ENCODE measurements around the gene NPM1.

Gene NPM1

GRCh38 chr5:171428809-171429542 lies 41.3 kb downstream of the NPM1 start:
- no peak for DNase-seq

- no peak for DNase-seq
Observed at GRCh38 chr5:171429543-171429910, 41.9 kb downstream of the NPM1 start.

- DNase-seq = no peak
Observed at GRCh38 chr5:171431251-171431777, 43.7 kb downstream of the NPM1 start.

- no peak for DNase-seq
Observed at GRCh38 chr5:171432076-171432475, 44.4 kb downstream of the NPM1 start.

GRCh38 chr5:171432583-171433351 lies 45.1 kb downstream of the NPM1 start:
- no peak for DNase-seq

- no peak for DNase-seq
Observed at GRCh38 chr5:171433352-171433698, 45.7 kb downstream of the NPM1 start.

GRCh38 chr5:171433982-171434676 lies 46.5 kb downstream of the NPM1 start:
- DNase-seq = no peak

- DNase-seq = no peak
Observed at GRCh38 chr5:171434874-171435273, 47.2 kb downstream of the NPM1 start.

- no peak for DNase-seq
Observed at GRCh38 chr5:171435908-171436307, 48.3 kb downstream of the NPM1 start.

GRCh38 chr5:171436804-171437285 lies 49.2 kb downstream of the NPM1 start:
- DNase-seq = no peak

- DNase-seq = no peak
Observed at GRCh38 chr5:171437286-171437821, 49.7 kb downstream of the NPM1 start.

GRCh38 chr5:171438738-171439137 lies 51.1 kb downstream of the NPM1 start:
- no peak for DNase-seq

- no peak for DNase-seq
Observed at GRCh38 chr5:171441246-171441791, 53.7 kb downstream of the NPM1 start.

- DNase-seq = peak; percentile 62
Observed at GRCh38 chr5:171442287-171443042, 54.8 kb downstream of the NPM1 start.

- peak; percentile 53 for DNase-seq
Observed at GRCh38 chr5:171444582-171444981, 56.9 kb downstream of the NPM1 start.

GRCh38 chr5:171445644-171446516 lies 58.2 kb downstream of the NPM1 start:
- DNase-seq = peak; percentile 73

GRCh38 chr5:171447226-171447625 lies 59.6 kb downstream of the NPM1 start:
- peak; percentile 47 for DNase-seq

- DNase-seq = no peak
Observed at GRCh38 chr5:171449426-171449825, 61.8 kb downstream of the NPM1 start.

GRCh38 chr5:171450423-171451331 lies 63.0 kb downstream of the NPM1 start:
- DNase-seq = peak; percentile 86

- no peak for DNase-seq
Observed at GRCh38 chr5:171451421-171451820, 63.8 kb downstream of the NPM1 start.
